B cell (primary cell): ENCODE results near the gene DNAJC7. TPM values are rescaled to one million over a fixed set of nuclear protein-coding genes. Genes with fewer than 3 reads are reported as not detected.
A peak's percentile ranks its signal among the peaks of the same experiment; 100 is the strongest.

ENCODE experiments used
- ATAC-seq: fragments of 200-7000 bp; cut with Tn5 transposase; one replicate; pipeline ENCODE4 v1.10.0; 2021; ENCODE audit warnings: low read depth, mild to moderate bottlenecking, moderate number of reproducible peaks, moderate library complexity
- CTCF ChIA-PET: fragments of 350-600 bp; sonication (Branson Sonifier 250); formaldehyde crosslinking; loops from one replicate; lab custom pipeline; 2021; ENCODE audit warnings: antibody characterized with exemption, inconsistent platforms; lab: Charles Lee
- POLR2A ChIA-PET: fragments of 350-600 bp; sonication (Branson Sonifier 250); formaldehyde crosslinking; loops from one replicate; lab custom pipeline; 2021; ENCODE audit warnings: antibody characterized with exemption; lab: Charles Lee
- DNase-seq: peaks from one replicate; pipeline ENCODE4 v3.0.0; 2013
- H2AFZ ChIP-seq: 2 replicates; pipeline ENCODE4 v1.6.1; 2012; ENCODE audit warnings: mild to moderate bottlenecking, low read depth, low read length; ENCODE audit not compliant: insufficient read depth, poor library complexity, severe bottlenecking
- H3K27ac ChIP-seq, 2 donors: 1 replicate in 1 of 2; 2 replicates in 1 of 2; pipeline ENCODE4 v1.5.1; 2012 to 2013; ENCODE audit warnings: low read length in 2 of 2, mild to moderate bottlenecking in 2 of 2, moderate library complexity in 1 of 2
- H3K27me3 ChIP-seq, 4 experiments: fragments of 200-600 bp in 1 of 4; sonication (generic) in 1 of 4; replicated peaks in 1 of 4; 1 replicate in 2 of 4; 2 replicates in 2 of 4; pipeline versions ENCODE4 v1.6.1 to v1.7.0; 2013 to 2016; ENCODE audit warnings: low read length in 3 of 4, mild to moderate bottlenecking in 2 of 4, mixed read lengths in 1 of 4, moderate library complexity in 1 of 4; ENCODE audit not compliant: insufficient read depth in 4 of 4, control insufficient read depth in 3 of 4; ENCODE audit errors: control extremely low read depth in 1 of 4
- H3K36me3 ChIP-seq, 2 experiments: replicated peaks in 1 of 2; 1 replicate in 1 of 2; 2 replicates in 1 of 2; pipeline versions ENCODE4 v1.6.1 to v1.7.1; 2013; ENCODE audit warnings: low read length in 1 of 2; ENCODE audit not compliant: insufficient read depth in 2 of 2, control insufficient read depth in 1 of 2; ENCODE audit errors: control extremely low read depth in 1 of 2, extremely low read depth in 1 of 2
- H3K4me1 ChIP-seq, 2 donors: fragments of 200-600 bp in 1 of 2; sonication (generic) in 1 of 2; 1 replicate in 1 of 2; 2 replicates in 1 of 2; pipeline versions ENCODE4 v1.5.1 to v1.6.1; 2013 to 2017; ENCODE audit warnings: low read length in 2 of 2; ENCODE audit not compliant: control insufficient read depth in 2 of 2, insufficient read depth in 2 of 2
- H3K4me2 ChIP-seq: replicated peaks from 2 replicates; pipeline ENCODE3; 2012; ENCODE audit warnings: mild to moderate bottlenecking, low read depth, low read length; ENCODE audit not compliant: poor library complexity, severe bottlenecking
- H3K4me3 ChIP-seq, 5 experiments: fragments of 200-600 bp in 1 of 5; sonication (generic) in 1 of 5; 1 replicate in 3 of 5; 2 replicates in 2 of 5; pipeline versions ENCODE4 v1.5.1 to v1.7.0; 2011 to 2016; ENCODE audit warnings: low read length in 4 of 5, mild to moderate bottlenecking in 4 of 5, low read depth in 2 of 5, control low read depth in 1 of 5, moderate library complexity in 1 of 5; ENCODE audit not compliant: insufficient read depth in 1 of 5; ENCODE audit errors: control extremely low read depth in 1 of 5, extremely low read depth in 1 of 5
- H3K79me2 ChIP-seq: fragments of 200-600 bp; sonication (generic); one replicate; pipeline ENCODE4 v1.6.0; 2016; ENCODE audit warnings: low read length; ENCODE audit not compliant: control insufficient read depth, insufficient read depth
- H3K9ac ChIP-seq: fragments of 200-600 bp; sonication (generic); 2 replicates; pipeline ENCODE4 v1.6.1; 2017; ENCODE audit warnings: mild to moderate bottlenecking, low read length, moderate library complexity
- H3K9me3 ChIP-seq, 3 donors: one replicate each; pipeline versions ENCODE4 v1.6.1 to v1.7.1; 2013; ENCODE audit warnings: low read length in 2 of 3; ENCODE audit not compliant: control insufficient read depth in 2 of 3, insufficient read depth in 1 of 3; ENCODE audit errors: control extremely low read depth in 1 of 3
- H4K20me1 ChIP-seq: 2 replicates; pipeline ENCODE4 v1.6.0; 2012; ENCODE audit warnings: mild to moderate bottlenecking, low read length; ENCODE audit not compliant: insufficient read depth, control insufficient read depth, poor library complexity, severe bottlenecking
- H3K27ac Mint-ChIP-seq: one replicate; pipeline ENCODE4 v1.8.0; 2021; ENCODE audit warnings: mixed read lengths
- H3K27me3 Mint-ChIP-seq: one replicate; pipeline ENCODE4 v1.8.0; 2021; ENCODE audit warnings: mixed read lengths
- H3K4me1 Mint-ChIP-seq: one replicate; pipeline ENCODE4 v1.8.0; 2021; ENCODE audit warnings: mixed read lengths
- H3K4me3 Mint-ChIP-seq: one replicate; pipeline ENCODE4 v1.8.0; 2021; ENCODE audit warnings: mixed read lengths
- H3K9me3 Mint-ChIP-seq: one replicate; pipeline ENCODE4 v1.8.0; 2022; ENCODE audit warnings: mixed read lengths; ENCODE audit not compliant: insufficient read depth
- CTCF ChIP-seq: fragments of 200-600 bp; IDR thresholded peaks from one replicate; pipeline ENCODE4 v1.8.0; 2022; ENCODE audit warnings: antibody characterized with exemption, mild to moderate bottlenecking
- EZH2 ChIP-seq: IDR thresholded peaks from 2 replicates; pipeline ENCODE4 v1.6.1; 2012; ENCODE audit warnings: borderline replicate concordance, low read depth, mild to moderate bottlenecking, moderate library complexity, low read length; ENCODE audit not compliant: insufficient read depth, poor library complexity, severe bottlenecking
- WGBS: methylation state at CpG from one replicate; pipeline ENCODE4 v1.1.5; 2013; ENCODE audit warnings: missing lambda C conversion rate; ENCODE audit not compliant: insufficient coverage; 5-methylcytosine and 5-hydroxymethylcytosine counted together
- intact Hi-C: fragments of 100-400 bp; cut with micrococcal nuclease; formaldehyde crosslinking; loops from one replicate; pipeline ENCODE4 v1.10.0; 2022
- polyA plus RNA-seq: library from polyadenylated mRNA; depleted of rRNA; stranded (reverse); fragments of >200 nt; gene quantifications from 2 replicates; pipeline ENCODE4 v1.2.3, GENCODE V29; 2012
- total RNA-seq, 2 donors: library from RNA; stranded (reverse); fragments of 120-200 nt in 1 of 2; gene quantifications; 1 replicate in 1 of 2; 2 replicates in 1 of 2; pipeline versions ENCODE4 v1.2.3 to v1.2.4, GENCODE V29; 2013 to 2022

The DNAJC7 gene
- total and polyA plus RNA-seq, 2 donors (not counting 1 experiment from before 2014, with no cell fraction given): 22.0 to 152 TPM

- DNase-seq (no peak), ATAC-seq (no peak)
- Mint-ChIP-seq H3K9me3 (no peaks in the 10 kb centered on the region), H3K4me1 (peaks cover 52% of the 10 kb centered on the region), H3K4me3 (no peak overlapping the region), H3K27me3 (no peaks in the 10 kb centered on the region), H3K27ac (peak overlapping the region; percentile 76)
- CTCF ChIA-PET: interaction anchor here (1.2 to 3.2 kb wide), 5 partner anchors 9 to 207 kb away, joined by 3 to 17 read pairs (median 4); partner anchors contain the start of genes DHX58 and DNAJC7
- Histone ChIP-seq H3K4me2 (peak overlapping the region; percentile 31), H3K9me3 (peaks cover 0 to 3% (median 0%) of the 10 kb centered on the region in 3 donors), H2AFZ (no peak overlapping the region), H3K9ac (no peak overlapping the region), H4K20me1 (peaks cover 41% of the 10 kb centered on the region), H3K79me2 (peaks cover 37% of the 10 kb centered on the region), H3K4me1 (peaks cover 18 to 55% of the 10 kb centered on the region in 2 donors), H3K4me3 (no peak overlapping the region), H3K27me3 (no peaks in the 10 kb centered on the region), H3K36me3 (peaks cover 8 to 58% of the 10 kb centered on the region in 2 experiments), H3K27ac (peak overlapping the region in 1 of 2 donors; percentile 47)
- POLR2A ChIA-PET: interaction anchor here (0.5 to 1.4 kb wide), 5 partner anchors 12 to 273 kb away, joined by 3 to 5 read pairs (median 4); partner anchors contain the start of gene NKIRAS2
- WGBS: 90% methylated on average over 15 of the region's 18 CpGs
- TF ChIP-seq EZH2 (no peak), CTCF (no peak)
- intact Hi-C loops: no loop called here
These were observed 45.3 kb downstream of the DNAJC7 start for GRCh38 chr17:41971721-41972523.

GRCh38 chr17:41970901-41971331 is 46.3 kb downstream of the DNAJC7 start:
- DNase-seq: no peak
- peaks cover 39% of the 10 kb centered on the region for H4K20me1 ChIP-seq
- WGBS: 90% methylated on average over 4 of the region's 5 CpGs
- no peak overlapping the region for H3K27ac ChIP-seq
- H3K4me1 ChIP-seq: peaks cover 18 to 47% of the 10 kb centered on the region in 2 donors
- no peaks in the 10 kb centered on the region for H3K27me3 Mint-ChIP-seq
- H3K9me3 ChIP-seq: peaks cover 0 to 3% (median 0%) of the 10 kb centered on the region in 3 donors
- H3K4me1 Mint-ChIP-seq: peaks cover 43% of the 10 kb centered on the region
- no peak for ATAC-seq
- peaks cover 40% of the 10 kb centered on the region for H3K79me2 ChIP-seq
- intact Hi-C loops: no loop called here
- no peaks in the 10 kb centered on the region for H3K9me3 Mint-ChIP-seq
- POLR2A ChIA-PET: interaction anchor here (0.7 kb wide), 1 partner anchor 11 kb away, joined by 4 read pairs; no protein-coding TSS in a partner anchor
- CTCF ChIA-PET: interaction anchor here (0.7 to 8.9 kb wide), 2 partner anchors 23 to 48 kb away, joined by 5 to 90 read pairs; partner anchors contain the start of genes DNAJC7 and NKIRAS2
- no peaks in the 10 kb centered on the region for H3K27me3 ChIP-seq
- peak overlapping the region; percentile 0 for H3K4me2 ChIP-seq
- H3K27ac Mint-ChIP-seq: peak overlapping the region; percentile 63
- no peak overlapping the region for H2AFZ ChIP-seq
- H3K4me3 Mint-ChIP-seq: no peak overlapping the region
- peaks cover 7 to 50% of the 10 kb centered on the region in 2 experiments for H3K36me3 ChIP-seq
- no peak overlapping the region for H3K9ac ChIP-seq
- TF ChIP-seq CTCF (no peak), EZH2 (no peak)
- no peak overlapping the region for H3K4me3 ChIP-seq
